GM18498 (cell line): ENCODE measurements around the gene TANC1.
"Not testable (repeated sequence)": the region's sequence is repeated elsewhere in the genome, so short reads cannot be mapped to it uniquely, and the experiment has no call there.

Source experiments
- ATAC-seq: cut with Tn5 transposase; IDR thresholded peaks from one replicate; pipeline ENCODE4 v1.9.1; 2021; ENCODE audit warnings: mild to moderate bottlenecking, moderate library complexity; ENCODE audit not compliant: unreplicated experiment

Gene TANC1

GRCh38 chr2:159022019-159022418 lies 53.6 kb downstream of the TANC1 start:
- ATAC-seq = no peak

DNA sequence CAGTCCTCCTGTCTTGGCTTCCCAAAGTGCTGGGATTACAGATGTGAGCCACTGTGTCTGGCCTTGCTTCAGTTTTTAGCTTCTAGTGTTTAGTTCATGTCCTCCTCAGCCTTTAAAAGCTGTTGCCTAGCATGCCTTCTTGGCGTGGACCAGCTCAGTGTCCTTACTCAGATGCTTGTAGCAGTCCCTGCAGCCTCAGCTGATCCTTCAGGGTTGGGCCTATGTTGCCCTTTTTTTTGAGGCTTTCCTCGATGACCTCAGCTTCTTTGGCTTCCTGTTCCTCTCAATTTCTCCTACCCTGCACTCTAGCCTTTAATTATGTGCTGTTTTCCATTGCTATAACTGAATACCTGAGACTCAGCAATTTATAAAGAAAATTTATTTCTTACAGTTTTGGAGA lies 57.7 kb downstream of the TANC1 start:
- ATAC-seq = no peak

- no peak for ATAC-seq
Measured at GRCh38 chr2:159028776-159029175, 60.3 kb downstream of the TANC1 start.

GRCh38 chr2:159029936-159030335 lies 61.5 kb downstream of the TANC1 start:
- ATAC-seq = no peak

DNA sequence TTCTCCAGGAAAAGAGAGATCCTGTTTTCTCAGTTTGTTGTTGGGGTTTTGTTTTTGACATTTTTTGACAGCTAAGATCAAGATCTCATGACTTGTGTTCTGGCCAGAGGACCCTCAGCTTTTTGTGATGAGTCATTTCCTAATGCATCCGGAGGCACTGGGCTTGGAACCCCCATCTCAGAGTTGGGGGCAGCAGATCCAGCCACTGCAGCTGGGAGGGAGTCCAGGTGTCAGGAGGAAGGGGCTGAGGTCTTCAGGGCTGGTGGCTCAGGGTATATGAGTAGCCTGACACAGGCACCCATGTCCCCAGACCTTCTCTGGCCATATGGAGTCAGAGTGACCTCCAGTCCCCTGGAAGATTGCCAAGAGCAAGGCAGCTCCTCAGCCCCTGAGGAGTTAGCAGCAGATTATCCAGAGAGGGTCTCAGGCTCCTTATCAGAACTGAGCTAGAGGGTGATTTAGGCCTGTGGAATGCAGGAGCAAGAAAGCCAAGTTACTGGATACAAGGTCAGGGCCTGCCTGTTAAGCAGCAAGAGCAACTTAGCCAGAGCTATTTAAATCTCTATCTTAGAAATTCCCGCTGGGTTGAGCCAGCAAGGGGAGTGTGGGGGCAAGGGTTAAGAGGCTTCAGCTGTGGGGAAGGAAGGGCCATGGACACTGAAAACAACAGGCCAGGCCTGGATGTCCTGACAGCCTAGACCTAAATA lies 62.4 kb downstream of the TANC1 start:
- ATAC-seq = no peak

DNA sequence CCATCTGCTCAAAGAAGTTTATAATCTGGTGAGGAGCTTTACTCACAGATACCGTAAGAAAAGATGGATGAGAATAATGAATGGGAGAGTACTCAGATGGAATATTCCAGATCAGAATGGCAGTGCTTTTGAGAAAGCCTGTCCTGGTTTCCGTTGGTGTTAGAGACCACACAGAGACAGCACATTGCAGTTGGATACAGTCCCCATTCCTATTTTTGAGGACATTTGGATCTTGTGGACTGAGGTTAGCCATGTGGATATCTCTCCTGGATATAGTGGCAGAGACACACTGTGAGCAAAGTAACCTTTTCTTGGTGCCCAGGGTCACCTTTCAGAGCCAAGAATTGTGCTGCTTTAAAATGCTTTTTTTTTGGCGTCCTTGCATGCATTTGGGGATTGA lies 63.7 kb downstream of the TANC1 start:
- ATAC-seq = no peak

DNA sequence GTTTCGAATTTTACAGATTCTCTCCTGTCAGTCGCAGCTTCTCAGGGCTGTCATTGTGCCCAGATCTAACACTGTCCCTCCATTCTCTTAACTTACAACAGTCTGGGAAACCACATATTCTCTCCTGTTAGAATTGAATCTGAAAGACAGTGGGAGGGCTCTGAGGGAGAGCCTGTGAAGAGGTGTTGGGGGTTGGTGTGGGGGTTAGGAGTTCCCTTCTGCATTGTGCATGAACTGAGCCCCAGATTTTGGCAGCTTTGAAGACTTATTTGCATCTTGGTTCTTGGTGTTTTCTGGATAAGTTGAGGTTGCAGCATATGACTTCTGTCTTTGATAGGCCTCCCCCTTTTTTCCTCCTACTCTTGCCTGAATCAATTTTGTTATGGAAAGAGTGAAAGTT lies 64.1 kb downstream of the TANC1 start:
- no peak for ATAC-seq

GRCh38 chr2:159034713-159035112 lies 66.3 kb downstream of the TANC1 start:
- ATAC-seq = peak; percentile 59

GRCh38 chr2:159035790-159036411 lies 67.5 kb downstream of the TANC1 start:
- ATAC-seq = no peak

DNA sequence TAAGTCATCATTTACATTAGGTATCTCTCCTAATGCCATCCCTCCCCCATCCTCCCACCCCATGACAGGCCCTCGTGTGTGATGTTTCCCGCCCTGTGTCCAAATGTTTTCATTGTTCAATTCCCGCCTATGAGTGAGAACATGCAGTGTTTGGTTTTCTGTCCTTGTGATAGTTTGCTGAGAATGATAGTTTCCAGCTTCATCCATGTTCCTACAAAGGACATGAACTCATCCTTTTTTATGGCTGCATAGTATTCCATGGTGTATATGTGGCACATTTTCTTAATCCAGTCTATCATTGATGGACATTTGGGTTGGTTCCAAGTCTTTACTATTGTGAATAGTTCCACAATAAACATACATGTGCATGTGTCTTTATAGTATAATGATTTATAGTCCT lies 68.0 kb downstream of the TANC1 start:
- not testable (repeated sequence) for ATAC-seq

GRCh38 chr2:159041328-159041727 lies 72.9 kb downstream of the TANC1 start:
- not testable (repeated sequence) for ATAC-seq

DNA sequence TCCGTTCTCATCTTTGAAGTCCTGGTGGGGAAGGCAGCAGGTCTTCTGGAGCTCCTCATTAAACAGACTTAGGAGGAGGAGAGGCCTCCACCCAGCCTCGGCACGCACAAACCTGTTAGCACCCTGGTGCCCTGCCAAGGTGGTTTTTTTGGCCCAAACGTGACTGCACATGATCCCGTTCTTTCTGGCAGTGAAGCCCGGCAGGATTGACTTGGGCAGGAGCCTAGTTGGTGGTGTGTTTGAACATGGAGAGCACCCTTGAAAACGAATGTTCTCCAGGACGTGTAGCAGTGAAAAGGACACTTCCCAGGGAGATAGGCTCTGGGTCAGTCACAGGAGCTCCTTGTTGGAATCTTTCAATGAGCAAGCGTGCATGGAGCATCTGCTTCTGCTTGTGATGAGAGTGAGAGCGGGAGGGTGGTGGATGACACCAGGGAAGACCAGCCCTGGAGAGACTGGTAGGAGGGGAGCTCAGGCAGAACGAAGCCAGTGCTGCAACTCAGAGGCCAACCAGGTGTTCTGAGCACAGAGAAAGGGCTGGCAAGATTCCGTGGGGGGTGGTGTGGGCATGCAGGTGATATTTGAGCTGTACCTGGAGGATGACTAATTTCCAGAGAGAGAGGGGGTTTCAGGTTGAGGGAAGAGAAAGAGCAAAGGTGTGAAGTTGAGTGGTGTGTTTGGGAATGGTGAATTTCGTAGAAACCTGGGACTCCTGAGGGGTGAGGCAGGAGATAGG lies 73.8 kb downstream of the TANC1 start:
- no peak for ATAC-seq

DNA sequence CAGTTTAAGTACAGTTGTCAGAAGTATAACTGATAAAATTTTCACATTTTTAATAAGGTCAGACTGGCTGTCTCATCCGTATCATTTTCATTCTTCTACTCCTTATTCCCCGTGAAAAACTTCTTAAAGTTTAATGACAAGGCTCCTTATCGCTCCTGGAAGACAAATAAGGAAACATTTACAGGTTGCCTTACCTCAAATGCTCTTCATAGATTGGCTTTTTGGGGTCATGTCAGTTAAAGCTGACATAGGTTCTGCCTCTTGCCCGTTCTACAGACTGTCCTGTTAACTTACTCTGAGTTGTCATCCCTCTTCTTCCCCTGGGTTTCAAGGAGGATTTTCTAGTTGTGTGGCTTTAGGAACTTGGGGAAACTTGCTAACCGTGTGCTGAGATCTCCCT lies 75.3 kb downstream of the TANC1 start:
- ATAC-seq = no peak

GRCh38 chr2:159044804-159045286 lies 76.4 kb downstream of the TANC1 start:
- no peak for ATAC-seq

- no peak for ATAC-seq
Measured at GRCh38 chr2:159045545-159046454, 77.4 kb downstream of the TANC1 start.

- ATAC-seq = no peak
Measured at GRCh38 chr2:159046966-159047365, 78.5 kb downstream of the TANC1 start.

GRCh38 chr2:159050426-159050825 lies 82.0 kb downstream of the TANC1 start:
- no peak for ATAC-seq

DNA sequence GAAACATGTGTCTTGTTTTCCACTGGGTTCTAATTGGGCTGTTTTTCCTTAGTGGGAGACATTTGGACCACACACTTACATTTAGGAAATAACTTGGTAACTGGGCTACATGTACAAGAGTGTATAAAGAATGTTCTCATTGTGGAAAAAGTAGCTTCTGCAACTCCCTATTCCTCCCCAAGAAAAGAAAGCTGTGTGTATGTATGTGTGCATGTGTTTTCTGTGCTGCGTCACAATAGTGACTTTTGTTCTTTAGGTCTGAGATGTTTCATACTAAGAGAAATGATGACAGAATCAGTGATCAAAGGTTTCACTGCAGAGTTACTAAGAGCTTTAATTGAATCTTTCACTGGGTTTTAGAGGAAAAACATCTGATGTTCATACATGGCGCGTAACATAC lies 82.7 kb downstream of the TANC1 start:
- no peak for ATAC-seq

DNA sequence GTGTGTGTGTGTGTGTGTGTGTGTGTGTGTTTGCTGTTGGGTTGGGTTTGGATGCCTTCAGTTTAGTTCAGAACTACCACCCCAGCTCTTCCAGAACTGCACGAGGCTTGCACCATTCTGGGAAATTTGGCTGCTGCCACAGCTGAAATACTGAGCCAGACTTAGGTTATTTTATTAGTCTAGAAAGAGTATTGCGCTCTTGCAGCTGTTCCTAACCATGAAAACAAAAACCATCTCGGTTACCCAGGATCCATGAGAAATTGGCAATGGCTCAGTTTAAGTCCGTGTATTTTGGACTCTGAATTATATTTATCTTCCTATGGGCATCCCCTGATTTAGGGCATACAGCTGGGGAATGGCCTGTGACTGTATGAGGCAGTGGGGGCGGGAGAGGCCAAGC lies 83.2 kb downstream of the TANC1 start:
- no peak for ATAC-seq

GRCh38 chr2:159052157-159052601 lies 83.7 kb downstream of the TANC1 start:
- no peak for ATAC-seq
